ENCODE data around the gene CAMTA1. TPM values are rescaled to one million over a fixed set of nuclear protein-coding genes. Genes with fewer than 3 reads are reported as not detected.
"Not testable (repeated sequence)": the region's sequence is repeated elsewhere in the genome, so short reads cannot be mapped to it uniquely, and the experiment has no call there.

CAMTA1 gene
- total RNA-seq, 3 donors from 2014 or later: 73.4 to 114 (median 82.6) TPM

- no peak for TF ChIP-seq CTCF (IDR thresholded peaks at IDR 0.05)
- ATAC-seq (no peak), DNase-seq (no peak)
- intact Hi-C loops (cut with DNase I, micrococcal nuclease): no loop called here
- Histone ChIP-seq H3K4me3 (no peak overlapping the region), H3K36me3 (ENCODE audit: low read depth) (no peaks in the 10 kb centered on the region), H3K9me3 (no peaks in the 10 kb centered on the region), H3K4me1 (ENCODE audit: low read depth) (no peaks in the 10 kb centered on the region)
These were observed 366.7 kb downstream of the CAMTA1 start for GRCh38 chr1:7151978-7152377.

DNA sequence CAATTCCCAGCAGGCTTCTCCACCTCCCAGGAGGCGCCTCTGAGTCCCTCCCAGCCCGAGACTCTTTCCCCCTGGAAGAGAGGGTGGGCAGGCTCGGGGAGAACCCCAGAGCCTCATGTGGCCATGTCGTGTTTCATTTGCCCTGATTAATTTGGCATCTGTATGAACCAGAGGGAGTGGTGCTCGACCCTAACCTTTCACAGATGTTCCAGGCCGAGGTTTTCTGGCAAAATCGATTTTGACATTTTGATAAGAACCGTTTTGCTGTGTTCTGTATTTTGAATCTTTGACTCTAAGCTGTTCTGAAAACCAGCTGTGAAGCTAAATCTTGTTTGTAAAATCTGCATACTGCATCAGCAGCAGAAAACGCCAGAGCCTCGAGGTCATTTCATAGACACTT is 367.4 kb downstream of the CAMTA1 start:
- no peaks in the 10 kb centered on the region for H3K9me3 ChIP-seq
- intact Hi-C loops (cut with DNase I, micrococcal nuclease): no loop called here
- no peak for TF ChIP-seq CTCF (IDR thresholded peaks at IDR 0.05)
- no peak overlapping the region for H3K4me3 ChIP-seq
- no peaks in the 10 kb centered on the region for H3K4me1 ChIP-seq (ENCODE audit: low read depth)
- DNase-seq: no peak
- no peak for ATAC-seq
- H3K36me3 ChIP-seq (ENCODE audit: low read depth): no peaks in the 10 kb centered on the region

GRCh38 chr1:7153464-7153863 is 368.2 kb downstream of the CAMTA1 start:
- no peak for TF ChIP-seq CTCF (IDR thresholded peaks at IDR 0.05)
- no peak for DNase-seq
- no peak overlapping the region for H3K4me3 ChIP-seq
- H3K4me1 ChIP-seq (ENCODE audit: low read depth): no peaks in the 10 kb centered on the region
- intact Hi-C loops (cut with DNase I, micrococcal nuclease): no loop called here
- no peaks in the 10 kb centered on the region for H3K9me3 ChIP-seq
- no peaks in the 10 kb centered on the region for H3K36me3 ChIP-seq (ENCODE audit: low read depth)
- no peak for ATAC-seq

- Histone ChIP-seq H3K36me3 (ENCODE audit: low read depth) (no peaks in the 10 kb centered on the region), H3K4me1 (ENCODE audit: low read depth) (no peaks in the 10 kb centered on the region), H3K4me3 (no peak overlapping the region), H3K9me3 (no peaks in the 10 kb centered on the region)
- no peak for TF ChIP-seq CTCF (IDR thresholded peaks at IDR 0.05)
- DNase-seq: no peak
- ATAC-seq: no peak
- intact Hi-C loops (cut with DNase I, micrococcal nuclease): no loop called here
These were observed 374.0 kb downstream of the CAMTA1 start for GRCh38 chr1:7159116-7159781.

- H3K4me1 ChIP-seq (ENCODE audit: low read depth); DNase-seq; H3K4me3 ChIP-seq; ATAC-seq; H3K9me3 ChIP-seq; intact Hi-C loops (cut with DNase I, micrococcal nuclease); H3K36me3 ChIP-seq (ENCODE audit: low read depth): not testable (repeated sequence)
These were observed 383.3 kb downstream of the CAMTA1 start for GRCh38 chr1:7168554-7168953.

DNA sequence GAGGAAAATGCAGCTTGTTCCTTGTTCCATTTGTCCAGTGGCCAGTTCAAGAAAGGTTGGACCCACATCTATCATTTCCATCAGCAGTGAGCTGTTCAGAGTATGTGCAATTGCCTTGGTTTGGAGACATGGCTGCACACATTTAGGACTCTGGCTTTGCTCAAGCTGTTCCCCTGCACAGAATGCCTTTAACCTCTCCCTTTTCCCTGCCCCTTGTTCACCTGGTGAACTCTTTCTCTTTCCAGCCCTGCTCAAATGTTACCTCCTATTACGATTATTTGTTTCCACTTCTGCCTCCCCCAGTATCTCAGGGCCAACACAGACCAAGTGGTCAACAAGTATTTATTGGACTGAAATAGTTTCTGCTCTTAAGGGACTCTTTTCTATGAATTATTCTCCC is 385.9 kb downstream of the CAMTA1 start:
- no peak for ATAC-seq
- intact Hi-C loops (cut with DNase I, micrococcal nuclease): no loop called here

More for the DNA sequence above, 385.9 kb downstream of the CAMTA1 start:
- TF ChIP-seq CTCF (IDR thresholded peaks at IDR 0.05): no peak
- Histone ChIP-seq H3K4me1 (ENCODE audit: low read depth) (no peaks in the 10 kb centered on the region), H3K9me3 (no peaks in the 10 kb centered on the region), H3K36me3 (ENCODE audit: low read depth) (no peaks in the 10 kb centered on the region), H3K4me3 (no peak overlapping the region)
- DNase-seq: no peak

All from mucosa of descending colon (tissue), 3 donors.